ENCODE results near the gene NAP1L4. TPM values are rescaled to one million over a fixed set of nuclear protein-coding genes. Genes with fewer than 3 reads are reported as not detected.

NAP1L4 gene
- total RNA-seq, 1 donor: 99.6 TPM

- H3K4me3 ChIP-seq (ENCODE audit: low read depth, low read length): no peak overlapping the region
- DNase-seq (ENCODE audit: low read depth): no peak
- TF ChIP-seq CTCF (IDR thresholded peaks at IDR 0.05; ENCODE audit: insufficient read depth, low read length): no peak
Observed at GRCh38 chr11:2963761-2964160, 28.4 kb downstream of the NAP1L4 start.

- TF ChIP-seq CTCF (IDR thresholded peaks at IDR 0.05; ENCODE audit: insufficient read depth, low read length): no peak
- DNase-seq (ENCODE audit: low read depth): no peak
- no peak overlapping the region for H3K4me3 ChIP-seq (ENCODE audit: low read depth, low read length)
Observed at GRCh38 chr11:2963112-2963754, 28.9 kb downstream of the NAP1L4 start.

GRCh38 chr11:2961080-2961479 is 31.0 kb downstream of the NAP1L4 start:
- no peak for TF ChIP-seq CTCF (IDR thresholded peaks at IDR 0.05; ENCODE audit: insufficient read depth, low read length)
- no peak overlapping the region for H3K4me3 ChIP-seq (ENCODE audit: low read depth, low read length)
- DNase-seq (ENCODE audit: low read depth): no peak

GRCh38 chr11:2960139-2960538 is 32.0 kb downstream of the NAP1L4 start:
- no peak for DNase-seq (ENCODE audit: low read depth)
- TF ChIP-seq CTCF (IDR thresholded peaks at IDR 0.05; ENCODE audit: insufficient read depth, low read length): no peak
- H3K4me3 ChIP-seq (ENCODE audit: low read depth, low read length): no peak overlapping the region

- TF ChIP-seq CTCF (IDR thresholded peaks at IDR 0.05; ENCODE audit: insufficient read depth, low read length): no peak
- no peak overlapping the region for H3K4me3 ChIP-seq (ENCODE audit: low read depth, low read length)
- no peak for DNase-seq (ENCODE audit: low read depth)
Observed at GRCh38 chr11:2958251-2958650, 33.9 kb downstream of the NAP1L4 start.

GRCh38 chr11:2955906-2956476 is 36.1 kb downstream of the NAP1L4 start:
- no peak for TF ChIP-seq CTCF (IDR thresholded peaks at IDR 0.05; ENCODE audit: insufficient read depth, low read length)
- DNase-seq (ENCODE audit: low read depth): no peak
- H3K4me3 ChIP-seq (ENCODE audit: low read depth, low read length): no peak overlapping the region

- no peak for TF ChIP-seq CTCF (IDR thresholded peaks at IDR 0.05; ENCODE audit: insufficient read depth, low read length)
- H3K4me3 ChIP-seq (ENCODE audit: low read depth, low read length): no peak overlapping the region
- DNase-seq (ENCODE audit: low read depth): no peak
Observed at GRCh38 chr11:2954263-2954662, 37.9 kb downstream of the NAP1L4 start.
